Measurements from ENCODE around the gene SKOR2.

DNA sequence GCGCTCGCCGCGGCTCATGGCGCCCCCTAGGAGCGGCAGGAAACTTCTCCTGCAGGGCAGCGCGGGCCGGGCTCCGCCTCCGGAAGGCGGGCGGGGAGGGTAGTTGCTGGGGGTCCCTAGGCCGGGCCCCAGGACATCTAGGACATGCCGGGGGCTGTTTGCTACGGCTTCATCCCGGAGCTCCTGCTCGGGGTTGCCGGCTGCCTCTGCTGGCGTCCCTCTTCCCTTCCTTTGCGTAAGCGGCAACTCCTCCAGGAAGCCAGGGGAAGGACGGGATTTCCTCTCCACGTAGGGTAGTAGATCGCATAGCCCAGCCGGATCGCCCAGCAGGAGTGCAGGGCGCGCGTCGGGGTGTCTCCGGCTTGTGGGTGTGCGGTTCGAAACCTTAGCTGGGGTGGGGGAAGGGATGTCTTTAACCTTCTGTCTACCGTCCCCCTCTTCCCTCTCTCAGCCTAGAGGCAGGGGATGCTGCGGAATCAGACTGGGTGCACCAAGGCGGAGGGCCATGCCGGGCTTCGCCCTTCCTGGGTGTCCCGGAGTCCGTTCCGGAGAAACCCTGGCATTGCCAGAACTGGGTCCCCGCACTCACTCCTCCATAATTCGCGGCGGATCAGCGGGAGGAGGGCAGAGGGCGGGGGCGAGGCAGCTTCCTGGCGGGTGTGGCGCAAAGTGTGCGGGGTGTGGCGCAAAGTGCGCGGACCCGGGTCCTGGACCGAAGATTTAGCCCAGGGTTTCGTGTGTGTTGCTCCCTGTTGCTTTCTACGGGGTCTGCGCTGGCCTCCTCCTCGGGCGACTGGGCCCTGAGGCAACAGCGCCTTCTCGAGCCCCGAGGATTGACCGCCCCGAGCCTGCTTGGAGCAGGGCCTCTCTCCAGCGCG, 12.2 kb upstream of the SKOR2 start:
- TF ChIP-seq, protein P1, sequence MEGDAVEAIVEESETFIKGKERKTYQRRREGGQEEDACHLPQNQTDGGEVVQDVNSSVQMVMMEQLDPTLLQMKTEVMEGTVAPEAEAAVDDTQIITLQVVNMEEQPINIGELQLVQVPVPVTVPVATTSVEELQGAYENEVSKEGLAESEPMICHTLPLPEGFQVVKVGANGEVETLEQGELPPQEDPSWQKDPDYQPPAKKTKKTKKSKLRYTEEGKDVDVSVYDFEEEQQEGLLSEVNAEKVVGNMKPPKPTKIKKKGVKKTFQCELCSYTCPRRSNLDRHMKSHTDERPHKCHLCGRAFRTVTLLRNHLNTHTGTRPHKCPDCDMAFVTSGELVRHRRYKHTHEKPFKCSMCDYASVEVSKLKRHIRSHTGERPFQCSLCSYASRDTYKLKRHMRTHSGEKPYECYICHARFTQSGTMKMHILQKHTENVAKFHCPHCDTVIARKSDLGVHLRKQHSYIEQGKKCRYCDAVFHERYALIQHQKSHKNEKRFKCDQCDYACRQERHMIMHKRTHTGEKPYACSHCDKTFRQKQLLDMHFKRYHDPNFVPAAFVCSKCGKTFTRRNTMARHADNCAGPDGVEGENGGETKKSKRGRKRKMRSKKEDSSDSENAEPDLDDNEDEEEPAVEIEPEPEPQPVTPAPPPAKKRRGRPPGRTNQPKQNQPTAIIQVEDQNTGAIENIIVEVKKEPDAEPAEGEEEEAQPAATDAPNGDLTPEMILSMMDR (IDR thresholded peaks at IDR 0.05; ENCODE audit: insufficient read depth, low read depth, low read length) = no peak
- TF ChIP-seq EZH2 (IDR thresholded peaks at IDR 0.05; ENCODE audit: insufficient read depth, low read length) = peak; percentile 10

Data from astrocyte (in vitro differentiated cells and primary cell).